Osteocyte (in vitro differentiated cells): ENCODE measurements around the gene TM4SF5. TPM values are rescaled to one million over a fixed set of nuclear protein-coding genes. Genes with fewer than 3 reads are reported as not detected.

Source experiments
- DNase-seq: peaks from one replicate; pipeline ENCODE4 v3.0.0; 2021; ENCODE audit warnings: mixed read lengths; ENCODE audit not compliant: unreplicated experiment; ENCODE audit errors: extremely low spot score
- H3K27ac Mint-ChIP-seq: one replicate; pipeline ENCODE4 v1.8.0; 2021; ENCODE audit warnings: mild to moderate bottlenecking, mixed read lengths; ENCODE audit not compliant: unreplicated experiment
- H3K27me3 Mint-ChIP-seq: one replicate; pipeline ENCODE4 v1.8.0; 2021; ENCODE audit warnings: mixed read lengths; ENCODE audit not compliant: unreplicated experiment
- H3K36me3 Mint-ChIP-seq: one replicate; pipeline ENCODE4 v1.8.0; 2021; ENCODE audit warnings: mixed read lengths; ENCODE audit not compliant: unreplicated experiment
- H3K4me1 Mint-ChIP-seq: one replicate; pipeline ENCODE4 v1.8.0; 2021; ENCODE audit warnings: mixed read lengths; ENCODE audit not compliant: unreplicated experiment
- H3K4me3 Mint-ChIP-seq: one replicate; pipeline ENCODE4 v1.8.0; 2021; ENCODE audit warnings: mild to moderate bottlenecking, moderate library complexity, mixed read lengths; ENCODE audit not compliant: unreplicated experiment
- H3K9me3 Mint-ChIP-seq: one replicate; pipeline ENCODE4 v1.8.0; 2021; ENCODE audit warnings: mixed read lengths; ENCODE audit not compliant: unreplicated experiment
- CTCF ChIP-seq: fragments of 200-600 bp; sonication (generic); IDR thresholded peaks from 2 replicates; pipeline ENCODE4 v1.5.0; 2021; ENCODE audit warnings: antibody characterized with exemption, mild to moderate bottlenecking, moderate library complexity
- long read RNA-seq: library from polyadenylated mRNA; unstranded; transcript quantifications from one replicate; pipeline ENCODE4 v2.0.0, GENCODE V29; 2021
- total RNA-seq: library from RNA; stranded (reverse); gene quantifications from 2 replicates; pipeline ENCODE4 v1.2.1, GENCODE V29; 2021

The TM4SF5 gene
- total RNA-seq, result not detected in 2 replicates
- long read RNA-seq, result 0 reads

- Mint-ChIP-seq H3K36me3 (no peaks in the 10 kb centered on the region), H3K27me3 (peaks cover 23% of the 10 kb centered on the region), H3K9me3 (no peaks in the 10 kb centered on the region), H3K4me3 (no peak within 1 kb of the TSS), H3K4me1 (no peaks in the 10 kb centered on the region), H3K27ac (no peak within 1 kb of the TSS)
- no peak for DNase-seq
- no peak for TF ChIP-seq CTCF
These were observed at the start of gene TM4SF5 for GRCh38 chr17:4771519-4772234. Gene TM4SF5, plus strand, starts transcription at chr17:4771886. Its CDS starts 37 bp downstream, at chr17:4771923.

DNA sequence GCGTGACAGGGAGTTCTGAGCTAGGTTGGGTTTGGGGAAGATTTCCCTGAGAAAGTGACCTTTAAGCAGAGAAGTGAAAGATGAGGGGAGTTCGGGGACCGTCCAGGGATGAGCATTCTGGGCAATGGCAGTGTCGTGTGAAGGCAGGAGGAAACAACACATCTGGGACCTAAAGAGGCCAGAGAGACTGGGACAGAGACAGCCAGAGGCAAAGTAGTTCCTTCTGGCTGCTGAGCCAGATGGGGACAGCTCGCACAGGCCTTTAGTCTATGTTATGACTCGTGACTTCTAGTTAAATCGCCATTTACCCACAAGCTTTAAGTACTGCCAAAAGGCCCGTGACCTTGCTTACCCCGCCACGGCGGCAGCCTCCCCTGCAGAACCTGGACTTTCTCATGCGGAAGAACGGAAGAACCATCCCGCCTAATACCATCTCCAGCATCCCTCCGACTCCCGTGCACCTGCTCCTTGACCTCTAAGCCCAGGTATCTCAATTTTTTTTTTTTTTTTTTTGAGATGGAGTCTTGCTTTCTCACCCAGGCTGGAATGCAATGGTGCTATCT is 48.9 kb upstream of the TM4SF5 start:
- Mint-ChIP-seq H3K36me3 (peaks cover 7% of the 10 kb centered on the region), H3K4me1 (no peaks in the 10 kb centered on the region), H3K27me3 (peaks cover 10% of the 10 kb centered on the region), H3K9me3 (no peaks in the 10 kb centered on the region), H3K4me3 (no peak overlapping the region), H3K27ac (no peak overlapping the region)
- DNase-seq, result no peak
- TF ChIP-seq CTCF, result no peak

- H3K4me3 Mint-ChIP-seq, result no peak overlapping the region
- no peak for TF ChIP-seq CTCF
- no peaks in the 10 kb centered on the region for H3K4me1 Mint-ChIP-seq
- peaks cover 3% of the 10 kb centered on the region for H3K36me3 Mint-ChIP-seq
- H3K27me3 Mint-ChIP-seq, result peaks cover 13% of the 10 kb centered on the region
- DNase-seq, result no peak
- H3K27ac Mint-ChIP-seq, result no peak overlapping the region
- no peaks in the 10 kb centered on the region for H3K9me3 Mint-ChIP-seq
These were observed 47.0 kb upstream of the TM4SF5 start for GRCh38 chr17:4724650-4725049.

DNA sequence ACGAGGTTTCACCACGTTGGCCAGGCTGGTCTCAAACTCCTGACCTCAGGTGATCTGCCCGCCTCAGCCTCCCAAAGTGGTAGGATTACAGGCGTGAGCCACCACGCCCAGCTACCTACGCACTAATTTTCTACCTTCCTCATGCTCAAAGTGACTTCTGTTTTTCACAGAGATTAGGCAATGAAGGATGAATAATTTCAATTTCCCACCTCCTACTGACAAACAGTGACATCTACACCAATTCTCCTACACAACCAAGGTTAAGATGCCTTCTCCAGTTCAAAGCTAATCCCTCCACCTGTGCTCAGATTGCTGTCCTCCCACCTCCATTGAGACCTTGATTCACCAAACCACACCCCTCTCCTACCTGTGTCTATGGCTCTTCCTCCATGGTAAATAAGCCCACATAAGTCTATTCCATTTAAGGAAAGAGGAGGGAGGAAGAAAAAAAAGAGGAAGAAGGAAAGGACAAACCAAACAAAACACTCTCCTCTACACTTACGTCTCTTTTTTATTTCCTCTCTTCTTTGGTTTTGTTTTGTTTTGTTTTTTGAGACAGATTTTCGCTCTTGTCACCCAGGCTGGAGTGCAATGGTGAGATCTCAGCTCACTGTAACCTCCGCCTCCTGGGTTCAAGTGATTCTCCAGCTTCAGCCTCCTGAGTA is 45.9 kb upstream of the TM4SF5 start:
- no peak overlapping the region for H3K4me3 Mint-ChIP-seq
- H3K27me3 Mint-ChIP-seq, result peaks cover 13% of the 10 kb centered on the region
- H3K9me3 Mint-ChIP-seq, result no peaks in the 10 kb centered on the region
- peaks cover 1% of the 10 kb centered on the region for H3K36me3 Mint-ChIP-seq
- peaks cover 4% of the 10 kb centered on the region for H3K4me1 Mint-ChIP-seq
- no peak overlapping the region for H3K27ac Mint-ChIP-seq
- no peak for TF ChIP-seq CTCF
- DNase-seq, result no peak

GRCh38 chr17:4728124-4728523 is 43.6 kb upstream of the TM4SF5 start:
- no peaks in the 10 kb centered on the region for H3K9me3 Mint-ChIP-seq
- peaks cover 13% of the 10 kb centered on the region for H3K27me3 Mint-ChIP-seq
- no peak for TF ChIP-seq CTCF
- no peak overlapping the region for H3K4me3 Mint-ChIP-seq
- DNase-seq, result no peak
- no peak overlapping the region for H3K27ac Mint-ChIP-seq
- peaks cover 14% of the 10 kb centered on the region for H3K4me1 Mint-ChIP-seq
- H3K36me3 Mint-ChIP-seq, result peaks cover 1% of the 10 kb centered on the region
